ENCODE data around the gene PLEKHA6. TPM values are rescaled to one million over a fixed set of nuclear protein-coding genes. Genes with fewer than 3 reads are reported as not detected.
"Not testable (repeated sequence)": the region's sequence is repeated elsewhere in the genome, so short reads cannot be mapped to it uniquely, and the experiment has no call there.

The PLEKHA6 gene
- total RNA-seq, 1 experiment from 2014 or later, result not detected

GRCh38 chr1:204240233-204240632 is 119.5 kb downstream of the PLEKHA6 start:
- no peaks in the 10 kb centered on the region for H3K9me3 ChIP-seq
- H3K36me3 ChIP-seq, result no peaks in the 10 kb centered on the region
- no peak for DNase-seq
- H3K27me3 ChIP-seq, result no peaks in the 10 kb centered on the region
- H3K4me3 ChIP-seq, result no peak overlapping the region

GRCh38 chr1:204239401-204239800 is 120.3 kb downstream of the PLEKHA6 start:
- not testable (repeated sequence) for H3K4me3 ChIP-seq, DNase-seq, H3K36me3 ChIP-seq, H3K27me3 ChIP-seq, H3K9me3 ChIP-seq

GRCh38 chr1:204238520-204238919 is 121.2 kb downstream of the PLEKHA6 start:
- not testable (repeated sequence) for H3K4me3 ChIP-seq, H3K9me3 ChIP-seq, DNase-seq, H3K36me3 ChIP-seq, H3K27me3 ChIP-seq

GRCh38 chr1:204237515-204237914 is 122.2 kb downstream of the PLEKHA6 start:
- not testable (repeated sequence) for DNase-seq, H3K36me3 ChIP-seq, H3K27me3 ChIP-seq, H3K9me3 ChIP-seq, H3K4me3 ChIP-seq

GRCh38 chr1:204232526-204232925 is 127.2 kb downstream of the PLEKHA6 start:
- H3K4me3 ChIP-seq, result no peak overlapping the region
- H3K27me3 ChIP-seq, result no peaks in the 10 kb centered on the region
- no peak for DNase-seq
- H3K36me3 ChIP-seq, result no peaks in the 10 kb centered on the region
- no peaks in the 10 kb centered on the region for H3K9me3 ChIP-seq

- Histone ChIP-seq H3K9me3 (no peaks in the 10 kb centered on the region), H3K4me3 (no peak overlapping the region), H3K36me3 (no peaks in the 10 kb centered on the region), H3K27me3 (no peaks in the 10 kb centered on the region)
- no peak for DNase-seq
These were observed 129.5 kb downstream of the PLEKHA6 start for GRCh38 chr1:204230211-204230610.

- Histone ChIP-seq H3K9me3 (no peaks in the 10 kb centered on the region), H3K27me3 (no peaks in the 10 kb centered on the region), H3K36me3 (no peaks in the 10 kb centered on the region), H3K4me3 (no peak overlapping the region)
- DNase-seq, result no peak
These were observed 130.8 kb downstream of the PLEKHA6 start for GRCh38 chr1:204228896-204229295.

GRCh38 chr1:204227996-204228785 is 131.5 kb downstream of the PLEKHA6 start:
- no peak for DNase-seq
- H3K36me3 ChIP-seq, result no peaks in the 10 kb centered on the region
- no peak overlapping the region for H3K4me3 ChIP-seq
- no peaks in the 10 kb centered on the region for H3K27me3 ChIP-seq
- H3K9me3 ChIP-seq, result no peaks in the 10 kb centered on the region

- Histone ChIP-seq H3K27me3 (no peaks in the 10 kb centered on the region), H3K9me3 (no peaks in the 10 kb centered on the region), H3K4me3 (no peak overlapping the region), H3K36me3 (no peaks in the 10 kb centered on the region)
- no peak for DNase-seq
These were observed 132.4 kb downstream of the PLEKHA6 start for GRCh38 chr1:204227351-204227750.

- peak; percentile 61 for DNase-seq
- Histone ChIP-seq H3K4me3 (no peak overlapping the region), H3K27me3 (no peaks in the 10 kb centered on the region), H3K9me3 (no peaks in the 10 kb centered on the region), H3K36me3 (no peaks in the 10 kb centered on the region)
These were observed 133.6 kb downstream of the PLEKHA6 start for GRCh38 chr1:204225841-204226735.

GRCh38 chr1:204224655-204225054 is 135.1 kb downstream of the PLEKHA6 start:
- DNase-seq, result no peak
- Histone ChIP-seq H3K9me3 (no peaks in the 10 kb centered on the region), H3K36me3 (no peaks in the 10 kb centered on the region), H3K27me3 (no peaks in the 10 kb centered on the region), H3K4me3 (no peak overlapping the region)

- H3K4me3 ChIP-seq, result no peak overlapping the region
- no peaks in the 10 kb centered on the region for H3K27me3 ChIP-seq
- no peak for DNase-seq
- no peaks in the 10 kb centered on the region for H3K36me3 ChIP-seq
- H3K9me3 ChIP-seq, result no peaks in the 10 kb centered on the region
These were observed 136.4 kb downstream of the PLEKHA6 start for GRCh38 chr1:204223129-204223860.

- Histone ChIP-seq H3K4me3 (no peak overlapping the region), H3K36me3 (no peaks in the 10 kb centered on the region), H3K9me3 (no peaks in the 10 kb centered on the region), H3K27me3 (no peaks in the 10 kb centered on the region)
- no peak for DNase-seq
These were observed 137.0 kb downstream of the PLEKHA6 start for GRCh38 chr1:204222764-204223055.

GRCh38 chr1:204222006-204222763 is 137.5 kb downstream of the PLEKHA6 start:
- H3K36me3 ChIP-seq, result no peaks in the 10 kb centered on the region
- no peaks in the 10 kb centered on the region for H3K9me3 ChIP-seq
- no peak overlapping the region for H3K4me3 ChIP-seq
- no peaks in the 10 kb centered on the region for H3K27me3 ChIP-seq
- no peak for DNase-seq

GRCh38 chr1:204221271-204221670 is 138.5 kb downstream of the PLEKHA6 start:
- Histone ChIP-seq H3K36me3 (no peaks in the 10 kb centered on the region), H3K27me3 (no peaks in the 10 kb centered on the region), H3K4me3 (no peak overlapping the region), H3K9me3 (no peaks in the 10 kb centered on the region)
- no peak for DNase-seq

GRCh38 chr1:204219971-204220616 is 139.6 kb downstream of the PLEKHA6 start:
- no peak for DNase-seq
- Histone ChIP-seq H3K9me3 (no peaks in the 10 kb centered on the region), H3K27me3 (peaks cover 4% of the 10 kb centered on the region; the same call in 1 of the 2 replicates), H3K36me3 (no peaks in the 10 kb centered on the region), H3K4me3 (no peak overlapping the region)

All from MG63 (cell line).